Duodenal mucosa (tissue), 2 donors: Measurements from ENCODE around the gene MNAT1.

Experiments used
- H3K27ac ChIP-seq: one replicate; pipeline ENCODE4 v1.7.0; 2013; ENCODE audit warnings: low read depth, low read length
- H3K27me3 ChIP-seq, 2 donors: one replicate each; pipeline ENCODE4 v1.7.0; 2013; ENCODE audit warnings: low read length in 2 of 2, control low read depth in 1 of 2; ENCODE audit not compliant: insufficient read depth in 2 of 2, control insufficient read depth in 1 of 2
- H3K36me3 ChIP-seq, 2 donors: one replicate each; pipeline ENCODE4 v1.7.0; 2013; ENCODE audit warnings: low read length in 2 of 2, control low read depth in 1 of 2; ENCODE audit not compliant: insufficient read depth in 2 of 2, control insufficient read depth in 1 of 2
- H3K4me1 ChIP-seq, 2 donors: one replicate each; pipeline ENCODE4 v1.7.0; 2013; ENCODE audit warnings: low read length in 2 of 2, control low read depth in 1 of 2; ENCODE audit not compliant: insufficient read depth in 2 of 2, control insufficient read depth in 1 of 2
- H3K4me3 ChIP-seq, 2 donors: one replicate each; pipeline ENCODE4 v1.7.0; 2013; ENCODE audit warnings: low read length in 2 of 2, low read depth in 1 of 2
- H3K9ac ChIP-seq, 2 donors: one replicate each; pipeline ENCODE4 v1.7.0; 2013; ENCODE audit warnings: low read length in 2 of 2, low read depth in 1 of 2
- H3K9me3 ChIP-seq, 2 donors: one replicate each; pipeline ENCODE4 v1.7.0; 2013; ENCODE audit warnings: low read length in 2 of 2, control low read depth in 1 of 2; ENCODE audit not compliant: control insufficient read depth in 1 of 2

Gene MNAT1

DNA sequence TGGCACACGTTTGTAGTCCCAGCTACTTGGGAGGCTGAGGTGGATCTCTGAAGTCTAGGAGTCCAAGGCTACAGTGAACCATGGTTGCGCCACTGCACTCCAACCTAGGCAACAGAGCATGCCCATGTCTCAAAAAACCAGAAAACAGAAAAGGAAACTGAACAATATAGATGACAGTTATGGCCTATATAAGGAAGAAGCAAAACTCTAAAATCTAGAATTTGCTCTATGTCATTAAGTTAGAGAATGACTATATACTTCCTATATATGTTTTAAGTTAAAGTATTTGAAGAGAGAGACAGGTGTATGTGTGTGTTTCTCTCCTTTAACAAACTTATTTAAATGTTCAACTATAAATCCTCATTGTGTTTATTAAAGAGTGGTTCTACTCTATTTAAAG lies 65.8 kb downstream of the MNAT1 start:
- H3K4me3 ChIP-seq = no peak overlapping the region
- H3K27me3 ChIP-seq = no peaks in the 10 kb centered on the region
- H3K4me1 ChIP-seq = no peaks in the 10 kb centered on the region
- no peaks in the 10 kb centered on the region for H3K36me3 ChIP-seq
- no peaks in the 10 kb centered on the region for H3K9me3 ChIP-seq
- H3K9ac ChIP-seq = no peak overlapping the region
- H3K27ac ChIP-seq = no peak overlapping the region

DNA sequence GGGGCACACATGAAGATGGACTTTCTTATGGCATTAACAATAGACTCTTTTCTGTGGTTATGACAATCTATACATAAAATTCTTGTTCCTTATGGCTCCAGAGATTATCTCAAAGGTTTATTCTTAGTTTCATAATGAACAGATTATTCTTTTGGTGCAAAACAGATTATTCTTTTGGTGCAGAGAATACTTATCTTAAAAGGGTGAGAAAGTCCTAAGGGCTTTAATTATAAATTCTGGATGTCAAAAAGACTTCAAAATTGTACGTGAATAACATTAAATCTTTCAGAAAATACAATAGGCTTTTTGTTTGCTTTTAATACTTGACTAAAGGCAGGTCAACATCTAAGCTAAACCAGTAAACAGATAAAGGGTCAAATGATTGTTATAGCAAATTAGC lies 69.3 kb downstream of the MNAT1 start:
- H3K9ac ChIP-seq = no peak overlapping the region
- H3K4me1 ChIP-seq = no peaks in the 10 kb centered on the region
- no peaks in the 10 kb centered on the region for H3K9me3 ChIP-seq
- no peak overlapping the region for H3K27ac ChIP-seq
- no peak overlapping the region for H3K4me3 ChIP-seq
- H3K36me3 ChIP-seq = peaks cover 0 to 3% of the 10 kb centered on the region in 2 donors
- no peaks in the 10 kb centered on the region for H3K27me3 ChIP-seq

DNA sequence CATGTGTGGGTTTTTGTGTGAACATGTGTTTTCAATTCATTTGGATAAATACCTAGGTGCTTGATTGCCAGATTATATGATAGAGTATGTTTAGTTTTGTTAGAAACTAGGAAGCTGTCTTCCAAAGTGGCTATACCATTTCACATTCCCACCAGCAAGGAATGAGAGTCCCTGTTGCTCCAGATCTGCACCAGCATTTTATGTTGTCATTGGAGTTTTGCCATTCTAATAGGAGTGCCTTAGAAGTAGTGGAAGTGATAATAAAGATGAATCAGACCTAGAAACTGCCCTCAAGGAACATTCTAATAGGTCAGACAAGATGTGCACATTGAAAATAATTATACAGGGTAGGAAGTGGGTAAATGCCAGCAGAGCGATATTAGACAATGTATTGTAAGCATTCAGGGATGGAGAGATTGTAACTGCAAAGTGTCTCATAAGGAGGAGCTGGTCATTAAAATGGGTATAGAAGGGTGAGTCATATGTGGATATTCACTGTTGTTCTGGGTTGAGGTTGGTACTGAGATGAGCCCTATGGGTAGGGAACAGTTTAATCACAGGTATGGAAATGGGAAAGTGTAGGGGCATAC lies 71.4 kb downstream of the MNAT1 start:
- Histone ChIP-seq H3K4me3 (no peak overlapping the region), H3K4me1 (no peaks in the 10 kb centered on the region), H3K27me3 (no peaks in the 10 kb centered on the region), H3K36me3 (peaks cover 0 to 3% of the 10 kb centered on the region in 2 donors), H3K9me3 (no peaks in the 10 kb centered on the region), H3K27ac (no peak overlapping the region), H3K9ac (no peak overlapping the region)

DNA sequence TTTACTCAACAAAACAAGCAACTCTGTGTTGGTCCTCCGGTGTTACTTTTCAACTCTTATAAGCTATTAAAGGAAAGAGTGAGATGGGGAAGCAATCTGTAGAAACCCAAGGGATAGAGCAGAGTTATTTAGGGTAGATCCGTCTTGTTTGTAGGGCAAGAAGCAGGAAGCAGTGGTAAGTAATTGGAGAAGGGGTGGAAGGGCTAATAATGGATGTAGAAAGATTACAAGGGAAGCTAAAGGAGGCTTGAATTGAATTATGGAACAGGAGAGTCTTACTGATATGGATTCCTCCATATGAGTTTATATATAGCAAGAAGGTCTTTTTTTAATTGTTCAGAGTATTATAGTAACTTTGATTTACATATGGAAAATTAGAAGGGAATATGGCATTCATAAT lies 72.7 kb downstream of the MNAT1 start:
- H3K27ac ChIP-seq = no peak overlapping the region
- no peaks in the 10 kb centered on the region for H3K4me1 ChIP-seq
- H3K36me3 ChIP-seq = peaks cover 0 to 9% of the 10 kb centered on the region in 2 donors
- H3K9ac ChIP-seq = no peak overlapping the region
- no peaks in the 10 kb centered on the region for H3K9me3 ChIP-seq
- no peaks in the 10 kb centered on the region for H3K27me3 ChIP-seq
- no peak overlapping the region for H3K4me3 ChIP-seq

DNA sequence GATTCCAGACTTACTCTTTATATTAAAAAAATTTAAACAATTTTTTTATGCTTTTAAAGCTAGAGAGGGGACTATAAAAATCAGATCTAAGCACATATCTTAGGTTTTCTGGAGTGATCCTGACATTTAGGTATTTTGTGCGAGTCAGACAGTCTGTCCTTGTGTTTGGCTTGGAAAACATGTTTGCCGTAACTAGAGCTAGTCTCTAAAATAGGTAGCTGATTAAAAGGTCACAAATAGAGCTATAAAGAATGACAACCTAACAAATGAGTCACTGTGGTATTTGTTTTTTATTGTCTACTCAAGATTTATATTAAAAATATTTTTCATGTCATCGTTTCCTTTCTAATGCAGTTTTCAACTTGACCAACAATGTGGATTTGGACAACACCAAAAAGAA lies 73.4 kb downstream of the MNAT1 start:
- Histone ChIP-seq H3K9ac (no peak overlapping the region), H3K9me3 (no peaks in the 10 kb centered on the region), H3K4me3 (no peak overlapping the region), H3K27me3 (no peaks in the 10 kb centered on the region), H3K36me3 (peaks cover 2 to 16% of the 10 kb centered on the region in 2 donors), H3K4me1 (no peaks in the 10 kb centered on the region), H3K27ac (no peak overlapping the region)

DNA sequence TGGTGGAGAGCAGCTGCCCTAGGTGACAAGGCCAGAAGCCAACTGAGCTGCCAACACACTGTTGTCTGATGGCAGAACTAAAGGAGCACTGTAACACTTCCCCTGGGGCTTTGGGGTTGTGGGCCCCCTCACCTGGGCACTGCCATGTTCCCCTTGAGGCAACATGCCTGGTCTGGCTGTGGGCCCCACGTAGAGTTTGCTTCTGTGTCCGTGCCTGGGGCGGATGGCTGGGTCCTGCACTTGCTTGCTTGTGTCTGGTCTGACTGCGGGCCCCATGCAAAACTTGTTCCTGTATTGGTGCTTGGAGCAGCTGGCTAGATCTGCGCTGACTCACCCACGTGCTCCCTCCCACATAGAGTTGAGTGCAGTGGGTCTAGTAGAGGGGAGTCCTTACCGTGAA lies 78.4 kb downstream of the MNAT1 start:
- Histone ChIP-seq H3K27me3 (no peaks in the 10 kb centered on the region), H3K9me3 (no peaks in the 10 kb centered on the region), H3K27ac (no peak overlapping the region), H3K4me1 (no peaks in the 10 kb centered on the region), H3K36me3 (peaks cover 7 to 23% of the 10 kb centered on the region in 2 donors), H3K4me3 (no peak overlapping the region), H3K9ac (no peak overlapping the region)

GRCh38 chr14:60815371-60815770 lies 80.8 kb downstream of the MNAT1 start:
- no peak overlapping the region for H3K27ac ChIP-seq
- H3K4me3 ChIP-seq = no peak overlapping the region
- no peaks in the 10 kb centered on the region for H3K27me3 ChIP-seq
- no peaks in the 10 kb centered on the region for H3K9me3 ChIP-seq
- peaks cover 7 to 20% of the 10 kb centered on the region in 2 donors for H3K36me3 ChIP-seq
- peaks cover 0 to 4% of the 10 kb centered on the region in 2 donors for H3K4me1 ChIP-seq
- no peak overlapping the region for H3K9ac ChIP-seq

DNA sequence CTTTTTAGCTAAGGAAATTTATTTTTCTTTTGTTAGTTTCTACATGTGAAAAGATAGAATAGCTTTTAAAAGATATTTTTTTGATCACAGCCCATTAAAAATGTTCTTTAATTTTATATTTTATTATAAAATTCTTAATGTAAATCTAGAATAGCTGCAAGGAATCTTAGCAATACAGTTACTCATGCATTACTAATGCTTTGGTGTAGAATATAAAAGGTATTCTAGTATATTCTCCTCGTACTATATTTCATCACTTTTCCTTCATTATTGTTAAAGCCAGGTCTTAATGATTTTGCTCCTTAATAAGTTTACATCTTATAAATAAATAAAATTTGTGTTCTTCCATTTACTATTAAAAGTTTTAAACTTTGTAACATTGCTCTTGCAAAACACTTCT lies 82.6 kb downstream of the MNAT1 start:
- no peak overlapping the region for H3K9ac ChIP-seq
- no peak overlapping the region for H3K27ac ChIP-seq
- no peaks in the 10 kb centered on the region for H3K9me3 ChIP-seq
- peaks cover 7 to 15% of the 10 kb centered on the region in 2 donors for H3K36me3 ChIP-seq
- peaks cover 0 to 4% of the 10 kb centered on the region in 2 donors for H3K4me1 ChIP-seq
- H3K27me3 ChIP-seq = no peaks in the 10 kb centered on the region
- no peak overlapping the region for H3K4me3 ChIP-seq

DNA sequence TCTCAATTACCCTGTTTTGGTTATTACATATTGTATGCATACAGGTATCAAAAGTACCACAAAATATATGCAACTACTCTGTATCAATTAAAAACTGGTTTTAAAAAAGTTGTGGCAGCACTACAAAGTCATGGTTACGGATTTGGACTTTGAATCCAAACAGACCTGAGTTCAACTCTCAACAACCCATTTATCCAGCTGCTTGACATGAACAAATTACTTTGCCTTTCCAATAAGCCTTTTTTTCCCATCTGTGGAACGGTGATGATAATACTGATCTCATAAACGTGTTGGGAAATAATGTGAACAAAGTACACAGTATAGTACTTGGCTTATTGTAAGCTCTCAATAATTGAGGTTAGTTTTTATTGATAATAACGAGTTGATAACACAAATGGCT lies 85.0 kb downstream of the MNAT1 start:
- no peaks in the 10 kb centered on the region for H3K9me3 ChIP-seq
- no peak overlapping the region for H3K9ac ChIP-seq
- H3K36me3 ChIP-seq = no peaks in the 10 kb centered on the region
- no peak overlapping the region for H3K27ac ChIP-seq
- H3K4me3 ChIP-seq = no peak overlapping the region
- peaks cover 0 to 4% of the 10 kb centered on the region in 2 donors for H3K4me1 ChIP-seq
- H3K27me3 ChIP-seq = no peaks in the 10 kb centered on the region

GRCh38 chr14:60838601-60839000 lies 104.0 kb downstream of the MNAT1 start:
- no peaks in the 10 kb centered on the region for H3K27me3 ChIP-seq
- H3K4me3 ChIP-seq = no peak overlapping the region
- H3K4me1 ChIP-seq = no peaks in the 10 kb centered on the region
- no peaks in the 10 kb centered on the region for H3K9me3 ChIP-seq
- H3K27ac ChIP-seq = no peak overlapping the region
- H3K9ac ChIP-seq = no peak overlapping the region
- H3K36me3 ChIP-seq = peaks cover 0 to 12% of the 10 kb centered on the region in 2 donors

GRCh38 chr14:60839057-60839456 lies 104.5 kb downstream of the MNAT1 start:
- Histone ChIP-seq H3K36me3 (peaks cover 0 to 12% of the 10 kb centered on the region in 2 donors), H3K27ac (no peak overlapping the region), H3K9ac (no peak overlapping the region)

More at GRCh38 chr14:60839057-60839456, 104.5 kb downstream of the MNAT1 start:
- Histone ChIP-seq H3K27me3 (no peaks in the 10 kb centered on the region), H3K9me3 (no peaks in the 10 kb centered on the region), H3K4me1 (no peaks in the 10 kb centered on the region), H3K4me3 (no peak overlapping the region)
